T-helper 1 cell (primary cell): ENCODE measurements around the gene TGFBR2.

Experiments
- DNase-seq, 5 donors: peaks; one replicate each; pipeline ENCODE4 v3.0.0-alpha.2; 2012 to 2020

Gene TGFBR2

DNA sequence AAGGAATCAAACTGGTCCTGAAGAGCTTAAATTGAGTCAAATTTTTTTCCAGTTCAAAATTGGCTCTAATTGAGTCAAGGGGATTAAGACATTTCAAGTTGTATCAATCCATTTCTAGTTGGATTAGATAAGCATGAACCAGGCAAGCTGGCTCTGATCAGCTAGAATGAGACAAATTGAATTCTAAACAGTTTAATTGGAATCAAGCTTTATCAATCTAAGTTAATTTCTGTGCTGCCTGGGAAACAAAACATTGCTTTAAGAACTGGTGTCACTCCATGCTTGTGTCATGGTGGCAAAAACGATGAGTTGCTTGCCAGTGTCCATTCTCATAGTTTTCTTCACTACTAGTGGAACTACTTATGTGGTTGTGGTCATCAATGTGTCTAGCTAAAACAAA is 116.8 kb downstream of the TGFBR2 start:
- no peak for DNase-seq

DNA sequence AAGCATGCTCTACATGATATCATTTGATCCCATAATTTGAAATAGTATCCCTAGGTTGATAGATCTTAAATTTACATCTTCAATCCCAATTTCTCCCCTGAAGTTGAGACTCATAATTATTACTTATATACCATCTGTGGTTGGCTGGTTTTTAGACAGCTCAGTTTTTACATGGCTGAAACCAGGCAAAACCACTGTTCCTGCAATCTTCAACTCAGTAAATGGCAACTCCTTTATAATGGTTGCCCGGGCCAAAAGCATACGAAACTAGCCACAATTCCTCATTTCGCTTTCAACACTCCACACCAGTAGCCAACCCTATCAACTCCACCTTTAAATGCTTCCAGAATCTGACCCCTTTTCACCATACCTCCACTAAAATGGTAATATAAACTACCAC is 118.5 kb downstream of the TGFBR2 start:
- no peak for DNase-seq

GRCh38 chr3:30728143-30728542 is 121.7 kb downstream of the TGFBR2 start:
- DNase-seq, result no peak

GRCh38 chr3:30729512-30729911 is 123.1 kb downstream of the TGFBR2 start:
- DNase-seq, result no peak

DNA sequence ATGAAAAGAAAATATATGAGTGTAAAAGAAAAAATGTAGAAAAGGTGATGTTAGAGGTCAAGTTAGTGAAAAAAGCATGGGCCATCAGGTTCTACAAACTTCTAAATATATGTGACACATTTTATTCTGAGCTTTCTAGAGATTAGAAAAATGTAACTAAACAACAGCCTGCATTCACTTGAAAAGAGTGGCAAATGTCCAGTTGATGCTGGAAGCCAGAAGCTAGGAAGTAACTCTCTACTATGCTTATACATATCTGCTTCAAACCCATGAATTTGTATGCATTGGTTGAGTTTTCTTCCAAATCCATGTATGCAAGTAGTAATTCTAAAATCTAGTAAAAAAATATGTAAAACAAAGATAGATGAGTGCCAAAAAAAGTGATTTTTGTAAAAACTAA is 123.5 kb downstream of the TGFBR2 start:
- DNase-seq, result no peak

- no peak for DNase-seq
Observed at GRCh38 chr3:30730967-30731366, 124.6 kb downstream of the TGFBR2 start.

GRCh38 chr3:30733209-30733608 is 126.8 kb downstream of the TGFBR2 start:
- no peak for DNase-seq

- DNase-seq, result no peak
Observed at GRCh38 chr3:30733696-30734095, 127.3 kb downstream of the TGFBR2 start.

GRCh38 chr3:30737743-30738499 is 131.5 kb downstream of the TGFBR2 start:
- no peak for DNase-seq

- no peak for DNase-seq
Observed at GRCh38 chr3:30738605-30739004, 132.2 kb downstream of the TGFBR2 start.

DNA sequence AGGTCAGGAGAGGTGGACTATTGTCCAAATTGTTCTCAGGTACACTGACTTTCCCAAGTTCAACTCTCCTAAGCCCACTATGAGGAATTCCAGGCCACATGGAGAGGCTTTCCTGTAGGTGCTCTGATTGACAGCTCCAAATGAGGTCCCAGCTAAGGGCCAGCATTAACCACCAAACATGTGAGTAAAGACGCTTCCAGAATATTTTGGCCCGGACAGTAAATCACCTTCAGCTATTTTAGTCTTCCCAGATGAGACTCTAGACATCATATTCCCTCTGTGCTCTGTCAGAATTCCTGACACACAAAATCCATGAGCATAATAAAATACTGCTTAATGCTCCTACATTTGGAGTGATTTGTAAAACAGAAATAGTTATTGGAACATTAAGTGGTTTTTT is 135.5 kb downstream of the TGFBR2 start:
- DNase-seq, result no peak

DNA sequence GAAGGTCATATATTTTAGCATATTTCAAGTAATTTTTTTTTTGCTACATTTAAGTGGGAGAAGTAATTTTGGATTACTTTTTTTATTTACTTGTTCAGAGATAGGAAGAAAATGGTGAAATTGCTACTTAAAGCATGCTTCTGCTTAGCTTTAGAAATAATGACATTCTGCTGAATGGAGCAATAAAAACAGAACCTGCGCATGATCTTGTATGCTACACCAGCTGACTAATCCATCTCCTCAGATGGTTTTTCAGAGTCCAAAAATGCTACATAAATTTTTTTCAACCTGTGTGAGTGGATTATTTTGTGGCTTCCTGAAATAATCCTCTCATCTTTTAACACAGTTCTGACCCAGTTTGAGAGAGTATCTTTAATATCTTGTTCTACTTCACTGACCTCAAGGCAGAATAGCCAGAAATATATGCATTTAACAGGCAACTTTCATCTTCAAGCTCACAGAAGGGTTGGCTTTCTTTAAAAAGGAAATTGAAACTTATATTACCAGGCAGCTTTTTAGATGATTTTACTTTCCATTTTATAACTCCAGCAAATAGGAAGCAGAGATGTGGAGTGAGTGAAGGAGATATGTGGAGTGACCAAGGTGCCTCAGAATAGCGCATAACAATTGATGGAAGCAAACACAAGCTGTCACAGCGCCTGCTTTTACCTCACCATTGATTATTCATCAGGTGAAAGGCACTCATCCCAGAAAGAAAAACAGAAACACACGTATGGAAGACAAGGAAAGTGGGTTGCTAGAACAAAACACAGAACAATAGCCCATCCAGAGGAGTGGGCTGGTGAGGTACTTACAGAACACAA is 136.6 kb downstream of the TGFBR2 start:
- DNase-seq, result no peak
